Placental epithelial cell (primary cell): ENCODE data around the gene DAGLB. TPM values are rescaled to one million over a fixed set of nuclear protein-coding genes. Genes with fewer than 3 reads are reported as not detected.

Experiments
- total RNA-seq: library from RNA; depleted of rRNA; stranded (reverse); fragments of >200 nt; gene quantifications from 2 replicates; pipeline ENCODE4 v1.2.3, GENCODE V29; 2012

The DAGLB gene, protein sequence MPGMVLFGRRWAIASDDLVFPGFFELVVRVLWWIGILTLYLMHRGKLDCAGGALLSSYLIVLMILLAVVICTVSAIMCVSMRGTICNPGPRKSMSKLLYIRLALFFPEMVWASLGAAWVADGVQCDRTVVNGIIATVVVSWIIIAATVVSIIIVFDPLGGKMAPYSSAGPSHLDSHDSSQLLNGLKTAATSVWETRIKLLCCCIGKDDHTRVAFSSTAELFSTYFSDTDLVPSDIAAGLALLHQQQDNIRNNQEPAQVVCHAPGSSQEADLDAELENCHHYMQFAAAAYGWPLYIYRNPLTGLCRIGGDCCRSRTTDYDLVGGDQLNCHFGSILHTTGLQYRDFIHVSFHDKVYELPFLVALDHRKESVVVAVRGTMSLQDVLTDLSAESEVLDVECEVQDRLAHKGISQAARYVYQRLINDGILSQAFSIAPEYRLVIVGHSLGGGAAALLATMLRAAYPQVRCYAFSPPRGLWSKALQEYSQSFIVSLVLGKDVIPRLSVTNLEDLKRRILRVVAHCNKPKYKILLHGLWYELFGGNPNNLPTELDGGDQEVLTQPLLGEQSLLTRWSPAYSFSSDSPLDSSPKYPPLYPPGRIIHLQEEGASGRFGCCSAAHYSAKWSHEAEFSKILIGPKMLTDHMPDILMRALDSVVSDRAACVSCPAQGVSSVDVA
- total RNA-seq = 36.5 and 41.1 TPM in 2 replicates

GRCh38 chr7:6447581-6448199 is at the start of gene DAGLB:
Gene DAGLB (minus strand): TSS chr7:6447954. CDS start chr7:6447842, 112 bp downstream.

Other genes starting within 250 kb of the DAGLB start
- 17.7 and 41.9 TPM in 2 replicates for gene CYTH3, start 175.3 kb downstream of the DAGLB start, total RNA-seq
- 21.5 and 34.5 TPM in 2 replicates for gene FAM220A, start 99.0 kb downstream of the DAGLB start, total RNA-seq
- gene RAC1, start 73.4 kb downstream of the DAGLB start, total RNA-seq = 186 and 191 TPM in 2 replicates
- gene KDELR2, start 36.2 kb upstream of the DAGLB start, total RNA-seq = 168 and 304 TPM in 2 replicates
- gene GRID2IP, start 103.5 kb upstream of the DAGLB start, total RNA-seq = under 0.01 TPM in 1 of 2 replicates, not detected in the other
- gene ZDHHC4, start 129.5 kb upstream of the DAGLB start, total RNA-seq = 59.1 and 69.9 TPM in 2 replicates
- gene INTS15, start 142.1 kb upstream of the DAGLB start, total RNA-seq = 17.4 and 20.0 TPM in 2 replicates
- 1.4 and 2.4 TPM in 2 replicates for gene ZNF853, start 167.7 kb upstream of the DAGLB start, total RNA-seq
- 12.0 and 13.7 TPM in 2 replicates for gene ZNF316, start 189.4 kb upstream of the DAGLB start, total RNA-seq